KG1 (cell line): Measurements from ENCODE around the gene KLF11.
"Not testable (repeated sequence)": the region's sequence is repeated elsewhere in the genome, so short reads cannot be mapped to it uniquely, and the experiment has no call there.

Experiments used
- DNase-seq: peaks from one replicate; lab custom pipeline; 2025; lab: John Stamatoyannopoulos, UW

The KLF11 gene

GRCh38 chr2:10009811-10010781 lies 33.3 kb upstream of the KLF11 start:
- no peak for DNase-seq

- DNase-seq = not testable (repeated sequence)
These were observed 32.3 kb upstream of the KLF11 start for GRCh38 chr2:10010861-10011605.

- DNase-seq = not testable (repeated sequence)
These were observed 31.6 kb upstream of the KLF11 start for GRCh38 chr2:10011606-10012325.

- not testable (repeated sequence) for DNase-seq
These were observed 30.9 kb upstream of the KLF11 start for GRCh38 chr2:10012366-10012962.

- DNase-seq = no peak
These were observed 30.3 kb upstream of the KLF11 start for GRCh38 chr2:10012963-10013461.

- DNase-seq = not testable (repeated sequence)
These were observed 29.5 kb upstream of the KLF11 start for GRCh38 chr2:10013651-10014417.

GRCh38 chr2:10014418-10015190 lies 28.7 kb upstream of the KLF11 start:
- DNase-seq = no peak

- not testable (repeated sequence) for DNase-seq
These were observed 27.9 kb upstream of the KLF11 start for GRCh38 chr2:10015376-10015989.

- DNase-seq = no peak
These were observed 27.1 kb upstream of the KLF11 start for GRCh38 chr2:10016001-10016801.

GRCh38 chr2:10016802-10017258 lies 26.5 kb upstream of the KLF11 start:
- DNase-seq = no peak

- DNase-seq = no peak
These were observed 25.9 kb upstream of the KLF11 start for GRCh38 chr2:10017313-10017941.

- DNase-seq = no peak
These were observed 24.2 kb upstream of the KLF11 start for GRCh38 chr2:10019174-10019573.

GRCh38 chr2:10019602-10020400 lies 23.5 kb upstream of the KLF11 start:
- no peak for DNase-seq

GRCh38 chr2:10022041-10022421 lies 21.3 kb upstream of the KLF11 start:
- DNase-seq = no peak

- no peak for DNase-seq
These were observed 20.9 kb upstream of the KLF11 start for GRCh38 chr2:10022445-10022844.

GRCh38 chr2:10022966-10023662 lies 20.2 kb upstream of the KLF11 start:
- no peak for DNase-seq
